ENCODE results near the gene FNBP1.

The FNBP1 gene

GRCh38 chr9:130045725-130046450 lies 2.9 kb upstream of the FNBP1 start:
- DNase-seq (ENCODE audit: low read depth) = no peak

GRCh38 chr9:130043654-130044623 lies 950 bp upstream of the FNBP1 start:
- no peak for DNase-seq (ENCODE audit: low read depth)

- no peak for DNase-seq (ENCODE audit: low read depth)
These were observed 544 bp downstream of the FNBP1 start for GRCh38 chr9:130042406-130042884.

GRCh38 chr9:130041648-130042405 lies 1.2 kb downstream of the FNBP1 start:
- DNase-seq (ENCODE audit: low read depth) = no peak

GRCh38 chr9:130040984-130041647 lies 1.9 kb downstream of the FNBP1 start:
- no peak for DNase-seq (ENCODE audit: low read depth)

- DNase-seq (ENCODE audit: low read depth) = no peak
These were observed 3.4 kb downstream of the FNBP1 start for GRCh38 chr9:130039528-130040147.

- DNase-seq (ENCODE audit: low read depth) = no peak
These were observed 6.9 kb downstream of the FNBP1 start for GRCh38 chr9:130036099-130036498.

- DNase-seq (ENCODE audit: low read depth) = no peak
These were observed 8.4 kb downstream of the FNBP1 start for GRCh38 chr9:130034570-130034969.

GRCh38 chr9:130030651-130031127 lies 12.3 kb downstream of the FNBP1 start:
- no peak for DNase-seq (ENCODE audit: low read depth)

- no peak for DNase-seq (ENCODE audit: low read depth)
These were observed 13.6 kb downstream of the FNBP1 start for GRCh38 chr9:130029223-130029973.

- DNase-seq (ENCODE audit: low read depth) = no peak
These were observed 14.3 kb downstream of the FNBP1 start for GRCh38 chr9:130028493-130029222.

GRCh38 chr9:130027533-130028365 lies 15.2 kb downstream of the FNBP1 start:
- no peak for DNase-seq (ENCODE audit: low read depth)

GRCh38 chr9:130026583-130027340 lies 16.2 kb downstream of the FNBP1 start:
- DNase-seq (ENCODE audit: low read depth) = no peak

- DNase-seq (ENCODE audit: low read depth) = no peak
These were observed 18.4 kb downstream of the FNBP1 start for GRCh38 chr9:130024597-130024994.

GRCh38 chr9:130023994-130024596 lies 18.9 kb downstream of the FNBP1 start:
- DNase-seq (ENCODE audit: low read depth) = no peak

GRCh38 chr9:130023144-130023787 lies 19.7 kb downstream of the FNBP1 start:
- no peak for DNase-seq (ENCODE audit: low read depth)

GRCh38 chr9:130022566-130023143 lies 20.3 kb downstream of the FNBP1 start:
- DNase-seq (ENCODE audit: low read depth) = no peak

Data from HS-27A (cell line).